GM20431 (cell line): ENCODE measurements around the gene CASTOR2.
"Not testable (repeated sequence)": the region's sequence is repeated elsewhere in the genome, so short reads cannot be mapped to it uniquely, and the experiment has no call there.

ENCODE experiments used
- in situ Hi-C: fragments of 300-500 bp; cut with MseI, MboI; formaldehyde crosslinking; loops from one replicate; pipeline ENCODE4 v1.15.0; 2020; ENCODE audit warnings: low sequenced_read_pairs; ENCODE audit not compliant: unreplicated experiment

The CASTOR2 gene

GRCh38 chr7:74964511-74965119 lies at the start of gene CASTOR2:
TSS of gene CASTOR2 (plus strand) at chr7:74964705. CDS start at chr7:74964986, 281 bp downstream.
- in situ Hi-C loops = not testable (repeated sequence)

- in situ Hi-C loops = not testable (repeated sequence)
Observed at GRCh38 chr7:74922321-74922890, 42.1 kb upstream of the CASTOR2 start.

GRCh38 chr7:74923644-74924043 lies 40.9 kb upstream of the CASTOR2 start:
- in situ Hi-C loops = not testable (repeated sequence)

GRCh38 chr7:74926968-74927367 lies 37.5 kb upstream of the CASTOR2 start:
- in situ Hi-C loops = not testable (repeated sequence)

GRCh38 chr7:74931563-74932328 lies 32.8 kb upstream of the CASTOR2 start:
- in situ Hi-C loops = not testable (repeated sequence)

- in situ Hi-C loops = not testable (repeated sequence)
Observed at GRCh38 chr7:74939429-74939828, 25.1 kb upstream of the CASTOR2 start.

- in situ Hi-C loops = not testable (repeated sequence)
Observed at GRCh38 chr7:74941302-74942069, 23.0 kb upstream of the CASTOR2 start.

- in situ Hi-C loops = not testable (repeated sequence)
Observed at GRCh38 chr7:74943923-74944322, 20.6 kb upstream of the CASTOR2 start.

GRCh38 chr7:74947741-74948140 lies 16.8 kb upstream of the CASTOR2 start:
- in situ Hi-C loops = not testable (repeated sequence)

GRCh38 chr7:74953774-74954173 lies 10.7 kb upstream of the CASTOR2 start:
- in situ Hi-C loops = not testable (repeated sequence)

GRCh38 chr7:74958328-74958727 lies 6.2 kb upstream of the CASTOR2 start:
- in situ Hi-C loops = not testable (repeated sequence)

GRCh38 chr7:74963704-74964510 lies 598 bp upstream of the CASTOR2 start:
- in situ Hi-C loops = not testable (repeated sequence)

- in situ Hi-C loops = not testable (repeated sequence)
Observed at GRCh38 chr7:74966208-74966854, 1.8 kb downstream of the CASTOR2 start.

GRCh38 chr7:74966909-74967308 lies 2.4 kb downstream of the CASTOR2 start:
- in situ Hi-C loops = not testable (repeated sequence)

GRCh38 chr7:74971431-74971830 lies 6.9 kb downstream of the CASTOR2 start:
- in situ Hi-C loops = not testable (repeated sequence)

- in situ Hi-C loops = not testable (repeated sequence)
Observed at GRCh38 chr7:74972377-74972776, 7.9 kb downstream of the CASTOR2 start.

- in situ Hi-C loops = not testable (repeated sequence)
Observed at GRCh38 chr7:74975959-74976358, 11.5 kb downstream of the CASTOR2 start.

- in situ Hi-C loops = not testable (repeated sequence)
Observed at GRCh38 chr7:74977523-74977922, 13.0 kb downstream of the CASTOR2 start.

- in situ Hi-C loops = not testable (repeated sequence)
Observed at GRCh38 chr7:74988436-74988835, 23.9 kb downstream of the CASTOR2 start.
